GOT3 (cell line): ENCODE measurements around the gene MAP1LC3A.

Source experiments
- DNase-seq: peaks from one replicate; lab custom pipeline; 2025; ENCODE audit warnings: mixed read lengths; lab: John Stamatoyannopoulos, UW

Gene MAP1LC3A

DNA sequence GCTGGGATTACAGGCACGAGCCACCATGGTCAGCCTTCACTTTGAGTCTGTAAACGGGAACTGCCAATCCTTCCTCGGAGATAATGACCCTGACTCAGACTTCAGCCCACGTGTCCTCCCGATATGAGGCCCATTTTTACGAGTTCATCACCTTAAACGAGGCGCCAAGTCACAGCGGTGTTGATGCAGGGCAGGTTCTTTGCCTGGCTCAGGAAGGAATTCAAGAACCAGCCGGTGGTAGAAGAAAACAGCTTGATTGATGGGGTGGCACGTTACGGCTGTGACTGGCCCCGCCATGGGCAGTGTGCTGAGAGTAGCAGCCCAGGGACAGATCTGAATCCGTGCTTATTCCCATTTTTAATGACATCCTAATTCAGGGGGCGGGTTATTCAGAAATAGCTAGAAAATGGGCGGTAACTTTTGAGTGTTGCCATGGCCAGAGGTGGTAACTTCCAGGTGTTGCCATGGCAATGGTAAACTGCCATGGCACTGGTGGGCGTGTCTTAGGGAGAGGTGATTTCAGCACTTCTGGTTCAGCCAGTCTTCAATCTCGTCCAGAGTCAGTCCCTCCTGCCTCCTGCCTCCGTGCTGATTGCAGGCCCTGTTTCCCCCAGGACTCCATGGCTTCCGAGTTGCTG, 9.1 kb upstream of the MAP1LC3A start:
- no peak for DNase-seq

DNA sequence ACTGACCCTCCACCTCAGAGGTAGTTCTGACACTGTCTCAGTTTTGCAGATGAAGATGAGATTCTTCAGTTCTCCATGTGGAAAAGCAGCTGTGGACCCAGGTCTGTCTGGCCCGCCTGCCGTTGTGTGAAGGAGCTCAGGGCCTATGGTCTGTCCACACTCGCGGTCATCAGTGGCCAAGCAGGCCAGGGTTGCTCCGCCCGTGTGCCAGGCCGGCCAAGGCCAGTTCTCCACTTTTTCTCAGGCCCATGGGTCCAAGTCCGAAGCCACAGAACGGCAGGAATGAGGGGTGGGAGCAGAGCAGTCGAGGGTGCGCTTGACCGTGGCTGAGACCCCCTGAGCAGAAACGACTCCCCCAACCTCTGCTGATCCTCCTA, 8.6 kb upstream of the MAP1LC3A start:
- DNase-seq: no peak

DNA sequence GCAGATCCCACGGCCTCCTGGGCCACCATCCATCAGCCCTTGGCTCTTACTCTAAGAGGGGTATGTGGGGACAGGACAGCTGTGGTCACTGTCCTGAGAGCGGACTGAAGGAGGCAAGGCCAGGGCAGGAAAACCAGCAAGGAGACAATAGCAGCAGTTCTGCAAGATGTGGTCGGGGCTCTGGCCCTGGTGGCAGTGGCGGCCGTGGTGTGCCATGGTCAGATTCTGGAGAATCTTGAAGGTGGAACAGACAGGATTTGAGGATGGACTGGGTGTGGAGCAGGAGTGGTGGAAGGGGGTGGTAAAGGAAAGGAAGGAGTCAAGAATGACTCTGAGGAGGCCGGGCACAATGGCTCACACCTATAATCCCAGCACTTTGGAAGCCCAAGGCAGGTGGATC, 5.9 kb upstream of the MAP1LC3A start:
- no peak for DNase-seq

DNA sequence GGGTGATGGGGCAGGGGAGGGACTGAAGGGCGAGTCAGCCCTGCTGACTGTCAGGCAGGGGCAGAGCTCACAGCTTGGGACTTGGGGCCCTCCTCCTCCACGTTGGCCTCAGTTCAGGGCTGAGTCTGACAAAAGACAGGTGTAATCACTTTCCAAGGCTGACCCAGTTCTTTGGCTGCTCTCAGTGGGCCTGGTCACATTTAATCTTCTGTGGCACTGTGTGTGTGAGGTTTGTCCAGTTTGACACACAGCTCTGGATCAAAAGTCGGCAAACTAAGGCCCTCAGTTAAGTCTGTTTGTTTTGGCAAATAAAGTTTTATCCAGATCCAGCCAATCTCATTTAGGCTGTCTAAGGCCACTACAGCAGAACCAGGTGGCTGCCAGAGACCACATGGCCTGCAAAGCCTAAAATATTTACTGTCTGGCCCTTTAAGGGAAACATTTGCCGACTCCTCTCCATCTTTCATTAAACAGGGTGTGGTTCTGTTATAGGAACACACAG, 5.1 kb upstream of the MAP1LC3A start:
- DNase-seq: no peak

DNA sequence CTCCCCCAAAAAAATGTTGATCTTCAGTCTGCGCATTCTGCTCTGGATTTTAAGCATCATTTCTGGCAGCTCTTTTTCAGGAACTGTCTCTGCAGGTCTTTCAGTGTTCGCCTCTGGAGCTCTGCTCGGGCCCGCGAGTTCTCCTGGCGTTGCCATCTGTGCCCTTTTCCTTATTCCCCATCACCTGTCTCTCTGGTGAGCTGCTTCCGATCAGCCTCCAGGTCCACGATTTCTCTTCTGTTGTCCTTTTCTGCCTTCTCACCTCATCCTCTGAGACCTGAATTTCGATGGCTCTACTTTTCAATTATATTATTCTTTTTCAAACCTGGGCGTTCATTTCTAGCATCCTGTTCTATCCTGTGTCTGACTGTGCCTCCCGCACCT, 590 bp upstream of the MAP1LC3A start:
- DNase-seq: no peak

DNA sequence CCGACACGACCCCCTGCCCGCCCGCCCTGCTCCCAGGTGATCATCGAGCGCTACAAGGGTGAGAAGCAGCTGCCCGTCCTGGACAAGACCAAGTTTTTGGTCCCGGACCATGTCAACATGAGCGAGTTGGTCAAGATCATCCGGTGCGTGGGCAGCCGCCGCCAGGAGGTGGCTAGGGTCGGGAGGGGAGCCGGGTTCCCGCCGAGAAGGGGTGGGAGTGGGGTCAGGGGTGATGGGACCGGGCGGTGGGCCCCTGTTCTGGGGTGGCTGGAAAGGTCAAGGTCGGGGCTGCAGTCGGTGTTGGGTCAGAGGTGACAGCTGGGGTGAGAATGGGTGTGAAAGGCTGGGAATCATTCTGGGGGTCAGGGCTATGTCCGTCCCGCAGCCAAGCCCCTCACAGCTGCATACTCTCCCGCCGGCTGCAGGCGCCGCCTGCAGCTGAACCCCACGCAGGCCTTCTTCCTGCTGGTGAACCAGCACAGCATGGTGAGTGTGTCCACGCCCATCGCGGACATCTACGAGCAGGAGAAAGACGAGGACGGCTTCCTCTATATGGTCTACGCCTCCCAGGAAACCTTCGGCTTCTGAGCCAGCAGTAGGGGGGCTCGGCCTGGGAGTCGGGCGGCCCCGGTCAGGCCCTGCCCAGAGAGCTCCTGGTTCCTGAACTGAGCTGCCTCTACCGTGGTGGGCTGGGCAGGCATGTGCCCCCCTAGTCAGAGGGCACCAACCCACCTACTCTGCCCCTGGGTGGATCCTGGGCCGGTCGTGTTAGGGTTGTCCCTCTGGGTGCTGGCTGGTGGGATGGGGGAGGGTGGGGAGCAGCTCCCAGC, 1.0 kb downstream of the MAP1LC3A start:
- DNase-seq: no peak

DNA sequence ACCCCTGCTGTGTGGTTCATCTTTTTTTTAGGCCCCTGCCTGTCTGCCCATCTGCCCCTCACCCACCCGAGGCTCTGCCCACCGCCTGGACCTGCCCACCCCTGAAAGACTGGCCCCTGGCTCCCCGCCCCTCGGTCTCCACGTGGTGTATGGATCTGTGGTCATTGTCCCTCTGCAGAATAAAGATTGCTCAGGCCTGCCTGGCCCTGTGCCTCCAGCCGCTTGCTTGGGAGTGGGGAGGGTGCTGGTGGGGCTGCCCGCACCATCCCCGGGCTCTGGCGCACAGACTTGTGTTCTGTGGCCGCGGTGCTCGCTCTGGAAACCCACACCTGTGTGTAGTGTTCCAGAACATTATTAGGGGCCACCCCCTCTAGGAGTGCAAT, 1.6 kb downstream of the MAP1LC3A start:
- DNase-seq: no peak

DNA sequence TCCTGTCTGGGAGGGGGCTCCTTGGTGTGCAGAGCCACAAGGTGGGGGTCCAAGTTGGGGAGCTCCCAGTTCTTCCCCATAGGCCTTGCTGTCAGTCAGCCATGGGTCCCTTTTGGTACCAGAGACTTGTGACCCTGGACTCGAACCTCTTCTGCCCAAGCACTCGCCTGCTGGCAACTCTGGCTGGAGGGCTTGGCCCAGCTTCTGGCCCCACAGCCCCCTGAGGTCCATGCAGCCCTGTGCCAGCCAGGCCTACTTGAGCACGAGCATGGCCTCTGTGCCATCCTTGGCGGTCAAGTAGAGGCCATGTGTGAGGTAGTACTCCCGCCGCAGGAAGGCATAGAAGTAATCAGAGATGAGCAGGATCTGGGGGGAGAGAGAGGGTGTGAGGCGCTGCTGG, 2.1 kb downstream of the MAP1LC3A start:
- no peak for DNase-seq

DNA sequence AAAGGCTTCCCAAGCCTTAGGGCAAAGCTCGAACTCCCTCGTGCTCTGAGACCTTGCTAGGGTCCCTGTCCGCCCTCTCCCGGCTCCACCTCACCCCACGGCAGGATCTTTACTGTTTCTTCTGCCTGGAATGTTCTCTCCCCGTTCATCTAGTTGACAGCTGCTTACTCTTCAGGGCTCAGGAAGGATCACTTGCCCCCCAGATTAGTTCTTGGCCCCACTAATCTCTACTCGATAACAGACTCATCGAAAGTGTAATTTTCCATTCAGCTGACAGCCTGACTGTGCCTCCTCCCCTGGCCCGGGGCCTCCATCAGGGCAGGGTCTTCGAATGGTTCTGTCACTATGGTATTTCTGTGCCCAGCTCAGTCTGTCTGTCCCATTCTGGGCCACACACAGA, 3.1 kb downstream of the MAP1LC3A start:
- no peak for DNase-seq

DNA sequence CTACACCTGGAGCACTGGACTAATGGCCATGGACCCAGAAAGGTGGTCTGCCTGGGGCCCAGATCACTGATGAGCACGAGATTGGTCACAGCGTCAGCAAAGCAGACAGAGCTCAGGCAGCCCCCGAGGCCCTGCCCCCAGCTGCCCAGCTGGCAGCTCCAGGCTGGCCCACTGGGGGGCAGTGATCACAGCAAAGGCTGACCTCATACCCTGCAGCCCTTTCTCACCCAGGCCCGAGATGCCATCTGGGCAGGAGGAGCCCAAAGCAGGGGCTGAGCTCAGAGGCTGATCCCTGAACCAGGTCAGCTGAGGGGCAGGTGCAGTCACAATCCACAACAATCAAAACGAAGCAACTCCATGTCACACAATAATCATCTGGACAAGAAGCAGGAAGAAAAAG, 4.1 kb downstream of the MAP1LC3A start:
- no peak for DNase-seq

DNA sequence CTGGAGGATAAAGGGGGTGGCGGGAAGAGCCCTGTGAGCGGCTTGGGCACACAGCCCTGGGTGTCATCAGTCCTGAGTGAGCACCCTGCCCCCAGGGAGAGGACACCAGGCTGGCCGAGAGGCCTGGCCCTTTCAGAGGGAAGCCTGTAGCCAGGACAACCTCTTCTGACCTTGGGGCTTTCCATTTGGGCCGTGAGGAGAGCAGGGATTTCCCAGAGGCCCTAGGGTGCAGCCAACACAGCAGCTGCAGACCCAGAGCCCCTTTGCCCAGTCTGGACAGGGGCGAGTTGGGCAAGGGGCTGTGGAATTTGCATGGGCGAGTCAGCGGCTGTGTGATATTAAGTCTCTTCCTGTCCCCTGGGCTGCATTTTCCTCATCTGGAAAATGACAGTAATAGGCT, 6.3 kb downstream of the MAP1LC3A start:
- DNase-seq: no peak

DNA sequence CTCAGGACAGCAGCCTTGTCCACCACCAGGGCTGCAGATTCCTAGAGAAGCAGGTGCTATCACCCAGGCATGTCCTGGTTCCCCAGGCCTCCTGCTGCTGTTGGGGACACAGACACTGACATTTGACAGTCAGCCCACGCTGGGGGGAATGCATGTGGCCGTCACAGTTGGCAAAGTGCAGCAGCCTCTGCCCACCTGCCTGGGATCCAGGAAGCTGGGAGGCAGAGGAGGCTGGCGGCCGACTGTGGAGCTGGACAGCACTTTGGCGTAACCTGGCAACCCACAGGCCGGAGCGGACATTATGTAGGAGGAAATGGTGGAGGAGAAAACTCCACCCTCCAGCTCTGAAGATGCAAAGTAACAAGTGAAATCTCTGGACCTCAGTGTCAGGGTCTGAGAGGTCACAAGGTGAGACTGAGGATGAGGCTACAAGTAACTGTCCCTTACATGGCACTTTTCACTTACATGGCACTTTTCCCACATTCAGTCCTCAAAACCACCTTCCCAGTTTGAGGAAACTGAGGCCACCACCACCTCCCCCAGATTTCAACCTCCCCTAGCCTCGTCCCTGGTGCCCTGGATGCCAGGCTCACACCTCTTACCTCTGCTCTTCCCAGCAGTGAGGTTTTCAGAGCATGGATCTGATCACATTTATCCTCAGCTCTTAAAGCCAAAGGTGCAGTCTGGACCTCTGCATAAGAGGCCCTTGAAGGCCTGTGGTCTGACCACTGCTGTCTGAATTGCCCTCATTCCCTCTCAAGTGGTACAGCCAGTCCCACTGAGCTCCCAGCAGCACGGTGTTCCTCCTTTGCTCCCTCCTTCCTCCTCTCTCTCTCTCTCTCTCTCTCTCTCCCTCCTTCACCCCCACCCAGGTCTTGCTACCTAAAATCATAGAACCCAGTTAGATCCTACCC, 8.7 kb downstream of the MAP1LC3A start:
- no peak for DNase-seq

DNA sequence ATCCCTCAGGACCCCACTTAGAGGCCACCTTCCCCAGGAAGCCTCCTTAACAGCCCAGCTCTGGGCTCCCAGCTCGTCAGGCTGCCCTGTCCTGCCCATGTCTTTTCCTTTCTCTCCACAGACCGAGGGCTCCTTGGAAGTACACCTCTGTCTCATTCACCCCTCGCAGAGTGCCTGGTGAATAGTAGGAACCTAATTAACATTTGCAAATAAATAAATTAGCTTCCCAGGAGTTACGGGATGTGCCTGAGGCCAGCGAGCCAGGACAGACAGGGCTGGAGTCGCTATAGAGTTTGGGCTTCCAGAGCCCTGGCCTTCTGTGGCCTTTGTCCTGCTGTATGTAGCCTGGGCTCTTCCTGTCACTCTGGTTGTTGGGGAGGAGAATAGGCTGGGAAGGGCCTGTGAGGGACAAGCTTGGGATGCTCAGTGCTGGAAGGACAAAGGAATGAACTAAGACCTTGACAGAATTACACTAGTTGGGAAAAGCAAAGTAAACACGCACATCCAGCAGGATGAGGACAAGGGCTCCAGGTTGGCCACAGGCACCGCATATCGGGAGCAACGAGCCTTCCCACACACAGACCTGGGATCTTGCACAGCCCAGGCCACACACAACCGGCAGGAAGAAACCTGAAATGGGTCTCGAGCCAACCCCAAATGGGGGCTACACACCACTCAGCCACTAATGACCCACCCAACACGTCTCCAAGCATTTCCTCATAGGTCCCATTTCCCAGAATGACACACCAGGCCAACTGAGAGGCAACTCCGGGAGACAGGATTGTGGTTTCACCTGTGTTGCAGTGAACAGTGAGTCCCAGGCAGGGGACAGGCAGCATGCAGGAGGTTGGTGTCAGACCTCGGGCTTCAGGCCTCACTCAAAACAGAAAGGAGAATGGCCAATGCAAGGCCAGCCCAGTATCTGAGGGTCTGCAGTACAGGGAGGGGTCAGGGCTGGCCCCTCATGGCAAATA, 9.7 kb downstream of the MAP1LC3A start:
- DNase-seq: no peak

DNA sequence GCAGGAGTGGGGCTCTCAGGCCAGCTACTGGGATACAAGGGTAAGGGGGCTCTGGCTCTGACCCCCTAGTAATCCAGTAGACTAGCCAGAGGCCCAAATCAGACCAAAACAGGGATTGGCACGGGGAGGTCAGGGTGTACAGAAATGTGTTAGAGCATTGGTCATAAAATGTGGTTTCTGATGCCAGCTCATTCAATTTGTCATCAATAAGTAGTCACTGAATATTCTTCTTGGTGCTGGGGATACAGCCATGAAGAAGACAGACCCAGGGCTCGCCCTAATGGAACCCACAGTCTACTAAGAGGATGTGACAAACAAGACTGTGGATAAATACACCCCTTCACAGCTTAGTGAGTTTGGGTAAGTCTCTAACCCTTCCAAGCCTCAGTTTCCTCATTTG, 11.1 kb downstream of the MAP1LC3A start:
- DNase-seq: no peak

DNA sequence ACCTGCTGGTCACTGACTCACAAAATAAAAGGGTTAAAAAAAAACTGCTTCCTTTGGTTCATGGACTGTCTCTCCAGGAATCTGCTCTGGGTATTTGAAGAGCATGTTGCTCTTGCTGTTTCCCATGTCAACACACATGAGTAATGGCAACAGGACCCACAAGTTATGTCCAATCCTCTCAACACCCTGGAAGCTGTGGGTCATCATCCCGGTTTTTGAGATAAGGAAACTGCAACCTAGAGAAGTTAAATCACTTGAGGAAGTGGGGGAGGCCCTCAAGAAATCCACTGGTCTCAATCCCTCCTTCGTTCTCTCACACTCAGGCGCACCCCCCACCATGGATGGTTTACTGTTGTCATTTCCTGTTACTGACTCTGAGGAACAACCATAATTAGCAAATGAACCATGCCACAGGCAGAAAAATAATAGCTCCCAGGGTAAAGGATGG, 12.4 kb downstream of the MAP1LC3A start:
- no peak for DNase-seq

DNA sequence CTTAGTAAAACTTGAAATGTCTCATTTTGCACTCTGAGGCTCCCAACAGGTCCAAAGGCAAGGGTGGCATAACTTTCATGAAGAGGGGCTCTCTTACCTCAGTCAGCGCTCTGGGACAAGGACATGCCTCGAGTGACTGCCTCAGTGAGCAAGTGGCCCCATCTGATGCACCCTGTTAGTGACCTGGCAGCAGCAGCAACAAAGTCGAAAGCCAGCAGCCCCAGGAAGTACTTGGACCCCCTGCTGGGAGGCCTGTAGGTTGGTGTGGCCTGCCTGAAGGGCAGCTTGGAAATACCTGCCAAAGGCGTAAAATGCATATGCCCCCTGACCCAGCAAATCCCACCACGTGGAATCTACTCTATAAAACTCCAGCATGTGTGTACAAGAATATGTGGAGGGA, 13.2 kb downstream of the MAP1LC3A start:
- no peak for DNase-seq

DNA sequence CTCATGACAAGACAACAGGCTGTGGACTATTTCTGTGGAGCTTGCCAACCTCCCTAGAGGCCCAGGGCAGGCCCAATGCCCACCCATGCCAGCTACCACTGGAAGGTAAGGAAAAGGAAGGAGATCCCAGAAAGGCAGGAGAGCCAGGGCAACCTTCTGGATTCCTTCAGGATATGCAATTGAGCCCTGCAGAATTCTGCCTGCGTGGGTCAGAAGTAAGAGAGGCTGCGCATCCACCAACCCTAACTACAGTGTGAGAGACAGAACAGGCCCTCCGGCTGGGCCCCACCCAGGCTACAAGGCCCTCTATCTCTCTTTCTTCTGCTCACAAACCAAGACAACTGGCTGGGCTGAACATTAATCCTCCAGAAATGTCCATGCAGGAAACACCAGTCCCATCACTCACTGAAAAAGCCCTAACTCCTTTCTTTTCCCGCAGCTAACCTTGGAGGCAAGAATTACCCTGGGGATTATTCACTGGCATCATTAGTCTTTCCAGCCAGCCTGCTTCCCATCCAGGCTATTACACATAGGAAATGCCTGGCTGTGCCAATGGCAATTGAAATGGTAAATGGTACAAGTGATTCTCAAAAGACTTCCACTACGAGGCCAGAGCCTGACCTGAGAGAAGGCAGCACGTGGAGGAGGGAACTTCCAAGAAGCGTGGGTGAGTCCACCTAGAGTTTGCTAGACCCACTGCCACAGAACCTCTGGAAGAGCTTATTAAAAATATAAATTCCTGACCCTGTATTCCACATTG, 15.2 kb downstream of the MAP1LC3A start:
- DNase-seq: no peak

DNA sequence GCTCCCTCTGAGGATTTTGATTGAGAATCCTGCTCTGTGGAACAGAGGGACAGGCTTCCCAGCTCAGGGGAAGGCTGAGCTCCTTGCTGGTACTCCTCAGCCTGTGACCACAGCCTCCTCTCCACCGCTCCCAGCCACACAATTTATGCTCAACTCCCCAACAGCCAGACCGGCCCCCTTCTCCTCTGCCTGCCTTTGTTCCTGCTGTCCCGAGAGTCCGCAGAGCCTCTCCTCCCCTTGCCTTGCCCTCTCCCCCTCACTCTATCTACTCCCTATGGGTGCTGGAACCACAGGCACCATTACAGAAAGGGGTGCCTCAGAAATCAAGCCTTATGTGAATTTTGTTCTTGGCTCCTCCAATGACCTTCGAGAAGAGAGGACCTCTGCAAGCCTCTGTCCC, 15.9 kb downstream of the MAP1LC3A start:
- DNase-seq: no peak

DNA sequence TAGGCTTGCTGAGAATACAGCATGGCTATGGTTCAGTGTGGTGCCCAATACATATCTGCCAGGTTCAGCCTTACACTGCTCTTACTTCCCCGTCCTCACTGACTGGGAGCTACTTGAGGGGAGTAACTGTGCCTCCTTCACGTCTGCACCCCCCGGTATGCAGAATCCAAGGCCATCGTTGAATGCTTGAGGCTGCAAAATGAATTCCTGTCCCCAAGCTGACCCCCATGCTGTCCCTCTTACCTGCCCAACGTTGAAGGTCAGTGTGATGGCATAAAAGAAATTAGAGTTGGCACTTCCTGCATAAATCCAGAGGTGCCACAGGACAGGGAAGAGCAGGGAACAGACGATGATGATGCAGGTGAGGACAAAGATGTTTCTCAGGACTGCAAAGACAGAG, 16.3 kb downstream of the MAP1LC3A start:
- no peak for DNase-seq

DNA sequence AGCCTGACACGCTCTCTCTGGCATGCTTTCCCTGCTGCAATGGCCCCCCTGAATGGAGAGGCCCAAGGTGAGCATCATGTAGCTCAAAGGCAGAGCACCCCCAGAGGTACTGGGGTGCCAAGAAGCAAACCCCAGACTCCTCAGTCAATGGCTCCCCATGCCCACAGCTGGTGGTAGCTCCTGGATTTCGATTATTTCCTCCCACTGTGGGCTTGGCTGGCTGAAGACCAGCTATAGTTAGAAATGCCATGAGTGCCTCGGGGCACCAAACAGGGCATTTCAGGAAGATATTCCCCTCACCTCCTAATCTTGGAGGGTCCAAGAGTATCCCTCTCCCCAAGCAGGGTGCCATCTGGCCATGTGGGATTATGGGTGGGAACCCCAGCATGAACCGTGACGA, 16.8 kb downstream of the MAP1LC3A start:
- DNase-seq: no peak

DNA sequence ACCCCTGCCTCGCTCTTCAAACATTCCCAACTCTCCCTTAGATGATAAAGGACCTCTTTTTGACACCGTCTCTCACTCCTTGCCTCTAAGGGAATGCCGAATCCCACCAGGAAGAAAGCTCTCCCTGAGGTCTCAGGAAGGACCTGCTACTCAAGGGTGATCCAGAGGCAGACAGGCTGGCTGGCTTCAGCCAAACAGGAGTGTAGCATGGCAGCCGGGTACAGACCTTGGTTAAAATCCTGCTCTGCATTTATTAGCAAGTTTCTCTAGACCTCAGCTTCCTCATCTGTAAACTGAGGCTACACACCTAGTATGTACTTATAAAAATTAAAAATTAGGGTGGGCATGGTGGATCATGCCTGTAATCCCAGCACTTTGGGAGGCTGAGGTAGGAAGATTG, 17.2 kb downstream of the MAP1LC3A start:
- DNase-seq: no peak
